Endothelial cell of umbilical vein (primary cell): ENCODE data around the gene BRICD5. TPM values are rescaled to one million over a fixed set of nuclear protein-coding genes. Genes with fewer than 3 reads are reported as not detected.

Source experiments
- BruUV-seq: library from RNA; stranded (reverse); fragments of 400-500 nt; replicated peaks from 2 replicates; lab custom pipeline; 2021; lab: Mats Ljungman, UMichigan
- CTCF ChIA-PET: fragments of 300-600, 350-600 bp; sonication (Branson Sonifier 250); formaldehyde crosslinking; loops from one replicate; lab custom pipeline; 2021; ENCODE audit warnings: antibody characterized with exemption, inconsistent platforms; lab: Charles Lee
- POLR2A ChIA-PET: fragments of 300-600, 350-600 bp; sonication (Branson Sonifier 250); formaldehyde crosslinking; loops from one replicate; lab custom pipeline; 2021; ENCODE audit warnings: antibody characterized with exemption, inconsistent platforms; lab: Charles Lee
- DNase-seq: peaks from one replicate; pipeline ENCODE4 v3.0.0-alpha.2; 2011; ENCODE audit warnings: low read depth, low spot score
- FAIRE-seq: peaks from 2 replicates; lab custom pipeline; 2011; peaks lifted over from hg19 to GRCh38; lab: Jason Lieb, UNC
- H2AFZ ChIP-seq: 2 replicates; pipeline ENCODE4 v1.6.0; 2012; ENCODE audit warnings: low read depth, low read length, control low read depth, inconsistent platforms
- H3K27ac ChIP-seq: 2 replicates; pipeline ENCODE4 v1.5.1; 2011; ENCODE audit warnings: low read depth, mild to moderate bottlenecking, control low read depth, low read length, moderate library complexity; ENCODE audit not compliant: insufficient read depth
- H3K27me3 ChIP-seq, 2 experiments: 2 replicates each; pipeline versions ENCODE4 v1.6.0 to v1.6.1; 2011; ENCODE audit warnings: low read length in 2 of 2, mixed read lengths in 1 of 2; ENCODE audit not compliant: control insufficient read depth in 2 of 2, insufficient read depth in 2 of 2
- H3K36me3 ChIP-seq, 2 experiments: 2 replicates in 1 of 2; 3 replicates in 1 of 2; pipeline ENCODE4 v1.5.1; 2011; ENCODE audit warnings: low read length in 2 of 2, mild to moderate bottlenecking in 1 of 2, moderate library complexity in 1 of 2; ENCODE audit not compliant: control insufficient read depth in 2 of 2, insufficient read depth in 2 of 2; ENCODE audit errors: extremely low read depth in 1 of 2
- H3K4me1 ChIP-seq: 3 replicates; pipeline ENCODE4 v1.5.1; 2011; ENCODE audit warnings: mild to moderate bottlenecking, low read length; ENCODE audit not compliant: control insufficient read depth, insufficient read depth; ENCODE audit errors: extremely low read depth
- H3K4me2 ChIP-seq: 2 replicates; pipeline ENCODE4 v1.6.1; 2011; ENCODE audit warnings: low read length, control low read depth, mixed read lengths; ENCODE audit not compliant: insufficient read depth
- H3K4me3 ChIP-seq, 3 experiments: fragments of 200-600 bp in 1 of 3; sonication (generic), shearing (Covaris generic) in 1 of 3; replicated peaks in 1 of 3; 2 replicates each; pipeline ENCODE4 v1.5.1; 2011 to 2016; ENCODE audit warnings: control low read depth in 3 of 3, low read length in 3 of 3, mild to moderate bottlenecking in 2 of 3, inconsistent platforms in 1 of 3, low read depth in 1 of 3, moderate library complexity in 1 of 3; ENCODE audit not compliant: insufficient read depth in 1 of 3
- H3K79me2 ChIP-seq: 2 replicates; pipeline ENCODE4 v1.6.0; 2012; ENCODE audit warnings: low read length, inconsistent platforms; ENCODE audit not compliant: control insufficient read depth, insufficient read depth
- H3K9ac ChIP-seq: replicated peaks from 2 replicates; pipeline ENCODE3; 2011; ENCODE audit warnings: low read length, control low read depth; ENCODE audit not compliant: insufficient read depth; ENCODE audit errors: extremely low read depth
- H3K9me1 ChIP-seq: replicated peaks from 3 replicates; pipeline ENCODE4 v1.6.0; 2011; ENCODE audit warnings: mild to moderate bottlenecking, low read length; ENCODE audit not compliant: control insufficient read depth, insufficient read depth; ENCODE audit errors: extremely low read depth
- H3K9me3 ChIP-seq: replicated peaks from 2 replicates; pipeline ENCODE4 v1.5.1; 2012; ENCODE audit warnings: low read length, inconsistent platforms; ENCODE audit not compliant: control insufficient read depth, insufficient read depth
- H4K20me1 ChIP-seq: replicated peaks from 2 replicates; pipeline ENCODE3; 2011; ENCODE audit warnings: mild to moderate bottlenecking, low read length; ENCODE audit not compliant: control insufficient read depth, insufficient read depth; ENCODE audit errors: extremely low read depth
- EZH2 ChIP-seq: IDR thresholded peaks from 2 replicates; pipeline ENCODE4 v1.6.1; 2012; ENCODE audit warnings: borderline replicate concordance, low read depth, mild to moderate bottlenecking, moderate library complexity, low read length, inconsistent platforms; ENCODE audit not compliant: severe bottlenecking
- FOS ChIP-seq: IDR thresholded peaks from 2 replicates; pipeline ENCODE4 v1.6.1; 2011; ENCODE audit warnings: mild to moderate bottlenecking, low read length, moderate library complexity, borderline replicate concordance; ENCODE audit not compliant: insufficient read depth
- GATA2 ChIP-seq: IDR thresholded peaks from 2 replicates; pipeline ENCODE4 v1.7.0; 2011; ENCODE audit warnings: low read depth, mild to moderate bottlenecking, moderate library complexity, mixed read lengths, low read length; ENCODE audit not compliant: insufficient read length, insufficient read depth
- JUN ChIP-seq: IDR thresholded peaks from 2 replicates; pipeline ENCODE4 v1.6.1; 2011; ENCODE audit warnings: borderline replicate concordance, low read depth; ENCODE audit not compliant: insufficient read length, insufficient read depth
- MYC ChIP-seq: IDR thresholded peaks from one replicate; pipeline ENCODE4 v1.6.1; 2011; ENCODE audit warnings: mild to moderate bottlenecking, low read depth, low read length
- POLR2A ChIP-seq: IDR thresholded peaks from 2 replicates; pipeline ENCODE4 v1.6.1; 2012; ENCODE audit warnings: low read depth, mild to moderate bottlenecking, control low read depth, low read length
- POLR2AphosphoS5 ChIP-seq: IDR thresholded peaks from 2 replicates; pipeline ENCODE4 v1.6.1; 2012; ENCODE audit warnings: low read depth, mild to moderate bottlenecking, control low read depth, low read length, moderate library complexity; ENCODE audit not compliant: insufficient read depth
- dilution Hi-C: fragments of 300-500 bp; cut with MboI; formaldehyde crosslinking; loops from one replicate; pipeline ENCODE4 v1.15.0; 2019; ENCODE audit warnings: low sequenced_read_pairs; ENCODE audit not compliant: extremely low pct_ligation_motif_present
- intact Hi-C: fragments of 100-400 bp; cut with micrococcal nuclease; formaldehyde crosslinking; loops from one replicate; pipeline ENCODE4 v1.10.0; 2022
- polyA plus RNA-seq, 4 experiments: library from polyadenylated mRNA; depleted of rRNA in 3 of 4; stranded (reverse) in 3 of 4; unstranded in 1 of 4; fragments of >200 nt; gene quantifications; 2 replicates each; pipeline versions ENCODE4 v1.2.1 to v1.2.3, GENCODE V29; 2011 to 2012; ENCODE audit warnings: missing spikeins in 1 of 4
- total RNA-seq: library from RNA; stranded (reverse); gene quantifications from 2 replicates; pipeline ENCODE4 v1.2.3, GENCODE V29; 2021
- TF ChIP-seq, protein P1 (sequence below), 2 donors: IDR thresholded peaks; 1 replicate in 1 of 2; 2 replicates in 1 of 2; pipeline ENCODE4 v1.5.1; 2011; ENCODE audit warnings: low read length in 2 of 2, mild to moderate bottlenecking in 2 of 2, moderate library complexity in 2 of 2, control low read depth in 1 of 2, inconsistent platforms in 1 of 2, low read depth in 1 of 2; ENCODE audit not compliant: insufficient read depth in 1 of 2; ENCODE audit errors: extremely low read depth in 1 of 2
- TF ChIP-seq, protein P2 (sequence below): IDR thresholded peaks from 2 replicates; pipeline ENCODE4 v1.6.1; 2011; ENCODE audit not compliant: insufficient read depth, insufficient read length

Gene BRICD5
- total and polyA plus RNA-seq, 2 donors (not counting 3 experiments of a cell fraction or from before 2014, with no cell fraction given), result 5.6 to 8.4 TPM

DNA sequence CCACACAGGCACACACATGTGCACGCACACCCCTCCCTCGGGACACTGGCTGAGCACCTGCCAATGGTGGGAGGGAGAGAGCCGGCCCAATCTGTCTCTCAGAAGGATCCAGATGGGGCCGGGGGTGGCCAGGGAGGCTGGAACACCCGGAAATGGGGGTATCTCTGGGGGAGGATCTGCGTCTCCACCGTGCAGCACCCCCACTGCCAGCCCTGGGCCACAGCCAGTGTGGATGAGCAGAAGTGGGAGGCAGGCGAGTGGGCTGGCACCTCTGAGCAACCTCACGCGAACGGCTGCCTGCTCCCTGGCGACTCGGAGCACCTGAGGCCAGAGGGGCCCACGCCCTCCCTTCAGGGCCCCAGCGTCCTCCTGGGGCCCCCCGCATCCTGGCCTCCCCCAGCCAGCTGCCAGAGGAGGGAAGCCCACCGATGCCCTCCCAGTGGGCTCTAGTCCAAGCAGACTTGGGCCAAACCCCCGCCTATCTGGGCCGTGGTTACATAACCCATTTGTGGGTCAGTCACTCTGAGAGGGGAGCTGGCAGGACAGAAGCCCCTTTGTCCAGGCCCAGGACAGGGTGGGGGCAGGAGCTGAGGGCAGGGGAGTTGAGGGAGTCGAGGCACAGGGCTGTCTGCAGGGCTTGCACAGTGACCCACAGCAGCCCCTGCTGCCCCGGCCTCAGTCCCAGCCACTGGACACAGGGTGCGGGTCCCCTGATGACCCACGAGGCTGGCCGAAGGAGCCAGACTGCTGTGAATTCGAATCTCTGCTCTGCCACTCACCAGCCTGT lies 19.8 kb downstream of the BRICD5 start:
- H3K27ac ChIP-seq, result no peak overlapping the region
- H3K9me3 ChIP-seq, result no peaks in the 10 kb centered on the region
- H3K79me2 ChIP-seq, result no peaks in the 10 kb centered on the region
- no peak overlapping the region for H3K4me3 ChIP-seq
- no peak for FAIRE-seq
- BruUV-seq, result no TSS peak
- H3K4me2 ChIP-seq, result no peak overlapping the region
- H2AFZ ChIP-seq, result no peak overlapping the region
- dilution Hi-C loops, result no loop called here
- DNase-seq, result no peak
- no peaks in the 10 kb centered on the region for H3K4me1 ChIP-seq
- POLR2A ChIA-PET, result interaction anchor here (0.9 kb wide), 1 partner anchor 35 kb away, joined by 4 read pairs; the partner anchor contains the start of gene TRAF7
- no peak overlapping the region for H3K9ac ChIP-seq
- no peaks in the 10 kb centered on the region for H4K20me1 ChIP-seq
- intact Hi-C loops, result no loop called here
- CTCF ChIA-PET, result no interaction called here
- H3K9me1 ChIP-seq, result no peaks in the 10 kb centered on the region
- TF ChIP-seq POLR2AphosphoS5 (no peak), MYC (no peak), POLR2A (no peak), JUN (no peak), GATA2 (no peak), FOS (no peak), EZH2 (no peak)
- TF ChIP-seq, protein P1, sequence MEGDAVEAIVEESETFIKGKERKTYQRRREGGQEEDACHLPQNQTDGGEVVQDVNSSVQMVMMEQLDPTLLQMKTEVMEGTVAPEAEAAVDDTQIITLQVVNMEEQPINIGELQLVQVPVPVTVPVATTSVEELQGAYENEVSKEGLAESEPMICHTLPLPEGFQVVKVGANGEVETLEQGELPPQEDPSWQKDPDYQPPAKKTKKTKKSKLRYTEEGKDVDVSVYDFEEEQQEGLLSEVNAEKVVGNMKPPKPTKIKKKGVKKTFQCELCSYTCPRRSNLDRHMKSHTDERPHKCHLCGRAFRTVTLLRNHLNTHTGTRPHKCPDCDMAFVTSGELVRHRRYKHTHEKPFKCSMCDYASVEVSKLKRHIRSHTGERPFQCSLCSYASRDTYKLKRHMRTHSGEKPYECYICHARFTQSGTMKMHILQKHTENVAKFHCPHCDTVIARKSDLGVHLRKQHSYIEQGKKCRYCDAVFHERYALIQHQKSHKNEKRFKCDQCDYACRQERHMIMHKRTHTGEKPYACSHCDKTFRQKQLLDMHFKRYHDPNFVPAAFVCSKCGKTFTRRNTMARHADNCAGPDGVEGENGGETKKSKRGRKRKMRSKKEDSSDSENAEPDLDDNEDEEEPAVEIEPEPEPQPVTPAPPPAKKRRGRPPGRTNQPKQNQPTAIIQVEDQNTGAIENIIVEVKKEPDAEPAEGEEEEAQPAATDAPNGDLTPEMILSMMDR (IDR thresholded peaks at IDR 0.05; ENCODE audit: extremely low read depth in 1 of 2, insufficient read depth in 1 of 2, low read depth in 1 of 2, low read length in 2 of 2), result no peak
- TF ChIP-seq, protein P2, sequence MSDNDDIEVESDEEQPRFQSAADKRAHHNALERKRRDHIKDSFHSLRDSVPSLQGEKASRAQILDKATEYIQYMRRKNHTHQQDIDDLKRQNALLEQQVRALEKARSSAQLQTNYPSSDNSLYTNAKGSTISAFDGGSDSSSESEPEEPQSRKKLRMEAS, result no peak
- H3K36me3 ChIP-seq, result no peaks in the 10 kb centered on the region
- H3K27me3 ChIP-seq, result peaks cover 10 to 13% of the 10 kb centered on the region in 2 experiments
